Thyroid gland (tissue), 4 donors: ENCODE measurements around the gene STX16. TPM values are rescaled to one million over a fixed set of nuclear protein-coding genes. Genes with fewer than 3 reads are reported as not detected.

Experiments
- DNase-seq, 2 donors: peaks; one replicate each; pipeline ENCODE4 v3.0.0-alpha.2; 2019
- H3K27ac ChIP-seq, 3 donors: fragments of 200-600 bp; sonication (generic); 1 replicate in 2 of 3; 2 replicates in 1 of 3; pipeline ENCODE4 v1.5.1; 2016 to 2019; ENCODE audit warnings: mild to moderate bottlenecking in 1 of 3, moderate library complexity in 1 of 3
- H3K27me3 ChIP-seq: fragments of 200-600 bp; sonication (generic); one replicate; pipeline ENCODE4 v1.5.1; 2019
- H3K36me3 ChIP-seq, 2 donors: fragments of 200-600 bp; sonication (generic); one replicate each; pipeline ENCODE4 v1.5.1; 2016 to 2019
- H3K4me1 ChIP-seq, 2 donors: fragments of 200-600 bp; sonication (generic); one replicate each; pipeline ENCODE4 v1.5.1; 2017 to 2019
- H3K4me3 ChIP-seq, 3 donors: fragments of 200-600 bp; sonication (generic); replicated peaks in 1 of 3; 1 replicate in 2 of 3; 2 replicates in 1 of 3; pipeline ENCODE4 v1.5.1; 2016; ENCODE audit warnings: mild to moderate bottlenecking in 1 of 3
- H3K9me3 ChIP-seq: fragments of 200-600 bp; sonication (generic); one replicate; pipeline ENCODE4 v1.5.1; 2017
- POLR2A ChIP-seq, 2 donors: fragments of 450-650 bp; IDR thresholded peaks; one replicate each; pipeline ENCODE4 v1.6.1; 2017; ENCODE audit warnings: antibody characterized with exemption in 2 of 2, mild to moderate bottlenecking in 2 of 2, moderate library complexity in 1 of 2
- WGBS, 2 donors: methylation state at CpG; one replicate each; pipeline ENCODE4 v1.1.5; 2017; 5-methylcytosine and 5-hydroxymethylcytosine counted together
- intact Hi-C: fragments of 100-400 bp; cut with DNase I; formaldehyde crosslinking; loops from one replicate; pipeline ENCODE4 v1.15.1; 2023
- total RNA-seq, 4 donors: library from RNA; depleted of rRNA; stranded (reverse); fragments of >200 nt; gene quantifications; one replicate each; pipeline ENCODE4 v1.2.3, GENCODE V29; 2016
- TF ChIP-seq, protein P1 (sequence below), 6 experiments: fragments of 200-600 bp in 3 of 6; fragments of 450-650 bp in 3 of 6; sonication (generic) in 3 of 6; IDR thresholded peaks; one replicate each; pipeline ENCODE4 v1.5.1; 2016 to 2019; ENCODE audit warnings: antibody characterized with exemption in 6 of 6, mild to moderate bottlenecking in 2 of 6, inconsistent platforms in 1 of 6, moderate library complexity in 1 of 6

STX16 gene
- total RNA-seq, 4 donors from 2014 or later = 42.5 to 59.1 (median 53.0) TPM

DNA sequence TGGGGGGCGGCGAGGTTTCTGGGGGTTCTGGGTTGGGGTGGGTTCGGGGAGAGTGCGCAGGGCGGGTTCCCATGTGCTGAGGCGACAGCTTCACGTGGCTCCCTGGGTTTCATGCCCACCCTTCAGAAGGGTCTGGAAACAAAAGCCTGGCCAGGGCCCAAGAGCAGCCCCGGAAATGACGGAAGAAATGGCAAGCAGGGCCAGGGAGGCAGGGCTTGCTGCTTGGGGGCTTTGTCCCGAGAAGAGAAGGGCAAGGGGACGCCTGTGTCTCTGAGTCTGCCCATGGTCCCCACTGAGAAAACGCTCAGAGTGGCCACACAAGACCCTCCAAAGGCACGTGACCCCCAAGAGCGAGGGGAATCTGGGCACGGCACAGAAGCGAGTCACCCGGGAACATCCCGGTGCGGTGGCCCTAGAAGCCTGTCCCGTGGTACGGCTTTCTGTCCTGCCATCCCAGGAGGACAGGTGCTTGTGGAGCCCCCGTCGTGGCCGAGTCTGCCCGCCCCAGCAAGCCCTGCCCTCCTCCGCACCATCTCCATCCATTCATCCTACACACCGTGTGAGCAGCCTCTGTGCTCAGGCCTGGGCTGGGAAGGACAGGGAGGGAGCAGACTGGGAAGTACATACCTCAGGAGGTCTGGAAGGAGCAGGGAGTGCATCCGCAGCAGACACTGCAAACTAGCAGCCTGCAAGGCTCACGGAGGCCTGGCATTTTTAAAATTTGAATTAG lies 50.5 kb downstream of the STX16 start:
- WGBS, 2 donors = 90 to 93% methylated on average over 23 to 26 of the region's 29 CpGs
- no peak overlapping the region for H3K4me3 ChIP-seq
- no peak for DNase-seq
- TF ChIP-seq, protein P1, sequence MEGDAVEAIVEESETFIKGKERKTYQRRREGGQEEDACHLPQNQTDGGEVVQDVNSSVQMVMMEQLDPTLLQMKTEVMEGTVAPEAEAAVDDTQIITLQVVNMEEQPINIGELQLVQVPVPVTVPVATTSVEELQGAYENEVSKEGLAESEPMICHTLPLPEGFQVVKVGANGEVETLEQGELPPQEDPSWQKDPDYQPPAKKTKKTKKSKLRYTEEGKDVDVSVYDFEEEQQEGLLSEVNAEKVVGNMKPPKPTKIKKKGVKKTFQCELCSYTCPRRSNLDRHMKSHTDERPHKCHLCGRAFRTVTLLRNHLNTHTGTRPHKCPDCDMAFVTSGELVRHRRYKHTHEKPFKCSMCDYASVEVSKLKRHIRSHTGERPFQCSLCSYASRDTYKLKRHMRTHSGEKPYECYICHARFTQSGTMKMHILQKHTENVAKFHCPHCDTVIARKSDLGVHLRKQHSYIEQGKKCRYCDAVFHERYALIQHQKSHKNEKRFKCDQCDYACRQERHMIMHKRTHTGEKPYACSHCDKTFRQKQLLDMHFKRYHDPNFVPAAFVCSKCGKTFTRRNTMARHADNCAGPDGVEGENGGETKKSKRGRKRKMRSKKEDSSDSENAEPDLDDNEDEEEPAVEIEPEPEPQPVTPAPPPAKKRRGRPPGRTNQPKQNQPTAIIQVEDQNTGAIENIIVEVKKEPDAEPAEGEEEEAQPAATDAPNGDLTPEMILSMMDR (IDR thresholded peaks at IDR 0.05) = no peak
- no peak for TF ChIP-seq POLR2A (IDR thresholded peaks at IDR 0.05)
- H3K27ac ChIP-seq = no peak overlapping the region
- H3K36me3 ChIP-seq = peaks cover 62 to 65% of the 10 kb centered on the region in 2 donors
- H3K9me3 ChIP-seq = no peaks in the 10 kb centered on the region
- intact Hi-C loops = no loop called here
- H3K4me1 ChIP-seq = no peaks in the 10 kb centered on the region
- no peaks in the 10 kb centered on the region for H3K27me3 ChIP-seq

GRCh38 chr20:58702161-58702510 lies 51.1 kb downstream of the STX16 start:
- H3K36me3 ChIP-seq = peaks cover 56 to 59% of the 10 kb centered on the region in 2 donors
- no peak for TF ChIP-seq POLR2A (IDR thresholded peaks at IDR 0.05)
- TF ChIP-seq, protein P1 (IDR thresholded peaks at IDR 0.05) = no peak
- H3K27ac ChIP-seq = no peak overlapping the region
- H3K4me3 ChIP-seq = no peak overlapping the region
- no peaks in the 10 kb centered on the region for H3K27me3 ChIP-seq
- WGBS, 2 donors = 93 to 99% methylated on average over 9 of the region's 9 CpGs
- no peaks in the 10 kb centered on the region for H3K4me1 ChIP-seq
- no peak for DNase-seq
- no peaks in the 10 kb centered on the region for H3K9me3 ChIP-seq
- intact Hi-C loops = no loop called here

DNA sequence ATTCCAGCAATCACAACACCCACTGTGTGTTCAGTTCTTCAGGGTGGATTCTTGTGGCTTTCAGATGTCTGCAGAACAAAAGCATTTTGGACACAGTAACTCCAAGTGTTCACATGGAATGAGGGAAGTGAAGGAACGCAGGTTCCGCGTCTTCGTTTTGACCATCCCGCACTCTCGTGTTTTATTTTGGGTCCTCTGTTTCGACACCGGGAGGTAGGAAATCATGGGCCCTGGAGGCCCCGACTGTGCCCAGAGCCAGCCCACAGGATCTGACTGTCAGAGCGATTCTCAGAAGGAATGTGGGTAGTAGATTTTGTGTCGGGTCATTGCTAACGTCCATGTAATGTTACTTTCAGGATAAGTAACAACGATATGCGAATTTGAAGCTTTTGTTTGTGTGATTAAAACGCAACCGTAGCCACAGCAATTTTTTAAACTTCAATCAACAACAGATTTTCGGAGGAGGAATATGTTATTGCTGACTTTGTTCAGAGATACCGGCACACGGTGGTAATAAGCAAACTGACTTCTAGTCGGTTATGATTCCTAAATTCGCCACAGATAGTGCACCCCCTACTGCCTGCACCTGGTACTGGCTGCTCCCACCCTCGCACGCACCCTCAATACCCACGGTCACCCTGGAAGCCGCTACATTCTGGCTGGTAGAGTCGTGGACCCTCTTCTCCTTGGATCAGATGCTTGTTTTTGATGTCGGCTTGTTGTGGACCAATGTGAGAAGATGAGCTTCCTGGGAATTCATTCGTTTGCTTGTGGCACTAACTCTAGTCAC lies 52.0 kb downstream of the STX16 start:
- no peak for TF ChIP-seq POLR2A (IDR thresholded peaks at IDR 0.05)
- TF ChIP-seq, protein P1 (IDR thresholded peaks at IDR 0.05) = no peak
- WGBS, 2 donors = 93 to 95% methylated on average over 28 of the region's 28 CpGs
- Histone ChIP-seq H3K4me1 (no peaks in the 10 kb centered on the region), H3K4me3 (no peak overlapping the region), H3K9me3 (no peaks in the 10 kb centered on the region), H3K36me3 (peaks cover 51 to 52% of the 10 kb centered on the region in 2 donors), H3K27ac (no peak overlapping the region), H3K27me3 (no peaks in the 10 kb centered on the region)
- no peak for DNase-seq
- intact Hi-C loops = no loop called here

DNA sequence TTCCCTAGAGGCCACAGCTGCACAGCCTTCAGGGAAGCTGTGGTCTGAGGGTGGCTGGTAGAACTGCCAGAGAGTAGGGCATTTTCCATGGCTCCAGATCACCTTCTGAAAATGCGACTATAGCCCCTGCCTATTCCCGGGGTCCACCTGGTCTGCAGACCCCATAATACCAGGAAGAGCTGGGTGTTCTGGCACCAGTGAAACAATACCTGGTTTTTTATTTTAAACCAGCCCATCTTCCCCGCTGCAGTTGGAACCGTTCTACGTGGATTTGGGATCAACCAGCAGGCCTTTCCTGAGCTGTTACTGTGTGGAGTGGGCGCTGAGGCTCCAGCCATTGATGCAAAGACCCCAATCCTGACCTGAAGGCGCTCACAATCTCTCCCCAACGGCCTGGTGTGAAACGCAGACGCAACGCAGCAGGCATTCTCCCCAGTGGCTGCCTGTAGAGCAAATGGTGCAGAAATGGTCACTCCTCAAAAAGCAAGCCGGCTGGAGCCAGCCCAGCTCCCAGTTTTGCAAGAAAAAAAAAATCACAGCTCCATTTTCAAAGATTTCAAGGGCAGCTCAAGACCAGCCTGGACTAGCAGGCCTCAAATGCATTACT lies 52.8 kb downstream of the STX16 start:
- H3K4me1 ChIP-seq = no peaks in the 10 kb centered on the region
- no peaks in the 10 kb centered on the region for H3K27me3 ChIP-seq
- TF ChIP-seq, protein P1 (IDR thresholded peaks at IDR 0.05) = no peak
- no peak for TF ChIP-seq POLR2A (IDR thresholded peaks at IDR 0.05)
- 94 to 97% methylated on average over 12 of the region's 12 CpGs for WGBS, 2 donors
- intact Hi-C loops = no loop called here
- H3K4me3 ChIP-seq = no peak overlapping the region
- no peaks in the 10 kb centered on the region for H3K9me3 ChIP-seq
- no peak for DNase-seq
- no peak overlapping the region for H3K27ac ChIP-seq
- H3K36me3 ChIP-seq = peaks cover 45 to 47% of the 10 kb centered on the region in 2 donors
